VCaP (cell line): ENCODE measurements around the gene TEX26.
A peak's percentile ranks its signal among the peaks of the same experiment; 100 is the strongest.

Experiments
- H3K27ac ChIP-seq: fragments of 450-650 bp; 2 replicates; pipeline ENCODE4 v1.5.1; 2017
- TF ChIP-seq, protein P1 (sequence below): fragments of 450-650 bp; conservative IDR thresholded peaks from 2 replicates; pipeline ENCODE4 v1.5.1; 2017; ENCODE audit warnings: mild to moderate bottlenecking, moderate library complexity

TEX26 gene

DNA sequence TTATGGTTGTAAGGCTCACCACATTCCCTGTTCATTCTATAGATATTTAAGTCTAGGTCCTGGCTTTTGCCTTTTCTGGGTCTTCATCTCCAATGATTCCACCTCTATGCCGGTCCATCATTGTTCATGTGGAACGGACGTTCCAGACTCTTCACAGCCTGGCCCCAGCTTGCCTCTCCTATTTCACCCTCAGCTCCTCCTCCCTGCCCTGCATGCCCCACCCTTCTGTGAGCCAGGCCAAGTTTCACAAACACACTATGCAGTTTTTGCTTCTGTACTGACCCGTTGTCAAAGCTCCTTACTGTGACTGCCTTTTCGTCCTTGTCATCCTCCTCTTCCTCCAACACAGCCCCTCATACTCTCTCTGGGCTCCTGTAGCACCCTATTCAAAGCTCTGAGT lies 31.3 kb downstream of the TEX26 start:
- H3K27ac ChIP-seq: no peak overlapping the region
- TF ChIP-seq, protein P1, sequence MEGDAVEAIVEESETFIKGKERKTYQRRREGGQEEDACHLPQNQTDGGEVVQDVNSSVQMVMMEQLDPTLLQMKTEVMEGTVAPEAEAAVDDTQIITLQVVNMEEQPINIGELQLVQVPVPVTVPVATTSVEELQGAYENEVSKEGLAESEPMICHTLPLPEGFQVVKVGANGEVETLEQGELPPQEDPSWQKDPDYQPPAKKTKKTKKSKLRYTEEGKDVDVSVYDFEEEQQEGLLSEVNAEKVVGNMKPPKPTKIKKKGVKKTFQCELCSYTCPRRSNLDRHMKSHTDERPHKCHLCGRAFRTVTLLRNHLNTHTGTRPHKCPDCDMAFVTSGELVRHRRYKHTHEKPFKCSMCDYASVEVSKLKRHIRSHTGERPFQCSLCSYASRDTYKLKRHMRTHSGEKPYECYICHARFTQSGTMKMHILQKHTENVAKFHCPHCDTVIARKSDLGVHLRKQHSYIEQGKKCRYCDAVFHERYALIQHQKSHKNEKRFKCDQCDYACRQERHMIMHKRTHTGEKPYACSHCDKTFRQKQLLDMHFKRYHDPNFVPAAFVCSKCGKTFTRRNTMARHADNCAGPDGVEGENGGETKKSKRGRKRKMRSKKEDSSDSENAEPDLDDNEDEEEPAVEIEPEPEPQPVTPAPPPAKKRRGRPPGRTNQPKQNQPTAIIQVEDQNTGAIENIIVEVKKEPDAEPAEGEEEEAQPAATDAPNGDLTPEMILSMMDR: no peak

DNA sequence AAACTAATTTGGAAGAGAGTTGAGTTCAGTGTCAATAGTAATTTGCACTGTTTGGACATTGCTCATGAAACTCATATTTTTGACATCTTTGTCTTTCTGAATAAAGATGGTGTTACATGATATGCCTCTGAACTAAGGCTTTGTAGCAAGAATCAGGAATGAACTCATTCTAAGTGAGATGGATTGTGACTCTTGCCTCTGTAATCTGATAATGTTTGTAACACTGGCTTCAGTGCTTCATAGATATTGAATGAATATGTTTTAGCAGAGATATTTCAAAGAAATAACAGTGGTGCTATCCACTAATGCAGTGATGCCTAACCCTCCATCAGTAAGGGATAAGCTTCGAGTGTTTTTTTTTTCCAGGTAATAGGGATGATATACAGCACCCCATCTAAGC lies 32.9 kb downstream of the TEX26 start:
- no peak overlapping the region for H3K27ac ChIP-seq
- TF ChIP-seq, protein P1: no peak

DNA sequence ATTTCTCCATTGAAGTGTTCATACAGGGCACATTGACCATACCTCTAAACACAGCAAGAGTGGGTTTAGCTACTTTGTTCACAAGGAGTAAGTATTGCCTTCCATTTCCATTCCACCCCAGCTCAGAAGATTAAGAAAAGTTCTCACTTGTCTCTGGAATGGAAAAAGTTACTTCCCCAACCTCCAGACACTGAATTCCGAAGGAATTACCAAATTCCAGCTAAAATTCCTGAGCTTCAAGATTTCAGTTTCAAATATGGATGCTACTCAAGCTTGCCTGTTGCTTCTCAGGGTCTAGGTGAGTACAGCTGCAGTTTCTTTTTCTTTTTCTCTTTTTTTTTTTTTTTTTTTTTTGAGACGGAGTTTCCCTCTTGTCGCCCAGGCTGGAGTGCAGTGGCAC lies 33.6 kb downstream of the TEX26 start:
- TF ChIP-seq, protein P1: no peak
- H3K27ac ChIP-seq: no peak overlapping the region

DNA sequence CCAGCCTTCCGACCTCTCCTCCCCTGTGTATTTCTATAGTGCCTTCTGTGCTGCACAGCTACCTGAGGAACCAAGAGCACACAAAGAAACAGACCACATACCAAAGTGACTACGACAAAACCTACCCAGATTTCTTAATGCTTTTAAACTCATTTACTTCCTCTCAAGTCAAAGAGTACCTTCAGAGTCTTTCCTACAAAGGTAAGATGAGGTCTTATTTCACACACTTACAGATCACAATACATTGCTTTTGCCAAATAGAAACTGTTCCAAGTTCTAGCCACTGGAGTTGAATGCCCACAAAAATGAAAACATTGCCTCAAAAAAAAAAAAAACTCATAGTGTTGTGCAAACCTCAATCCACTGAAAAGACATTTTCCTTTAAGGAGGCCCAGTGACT lies 36.4 kb downstream of the TEX26 start:
- H3K27ac ChIP-seq: no peak overlapping the region
- TF ChIP-seq, protein P1: no peak

DNA sequence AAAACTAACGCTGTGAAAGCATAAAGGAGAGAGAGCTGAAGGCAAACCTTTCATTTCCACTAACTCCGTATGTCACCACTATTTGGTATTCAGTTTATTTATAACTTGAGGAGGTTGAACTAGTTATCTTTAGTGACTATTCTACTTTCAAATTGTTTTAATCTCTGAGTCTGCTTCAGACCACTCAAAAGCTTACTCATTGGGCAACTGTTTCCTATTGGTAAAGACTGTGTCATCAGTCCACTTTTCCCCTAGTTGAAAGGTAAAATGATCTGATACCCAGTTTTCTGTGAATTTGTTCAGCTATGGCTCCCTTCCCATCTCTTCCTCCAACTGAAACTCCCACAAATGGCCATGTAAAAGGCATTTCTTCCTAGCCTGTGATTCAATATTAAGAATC lies 39.1 kb downstream of the TEX26 start:
- TF ChIP-seq, protein P1: no peak
- peak overlapping the region; percentile 70; the same call in 1 of the 2 replicates for H3K27ac ChIP-seq

DNA sequence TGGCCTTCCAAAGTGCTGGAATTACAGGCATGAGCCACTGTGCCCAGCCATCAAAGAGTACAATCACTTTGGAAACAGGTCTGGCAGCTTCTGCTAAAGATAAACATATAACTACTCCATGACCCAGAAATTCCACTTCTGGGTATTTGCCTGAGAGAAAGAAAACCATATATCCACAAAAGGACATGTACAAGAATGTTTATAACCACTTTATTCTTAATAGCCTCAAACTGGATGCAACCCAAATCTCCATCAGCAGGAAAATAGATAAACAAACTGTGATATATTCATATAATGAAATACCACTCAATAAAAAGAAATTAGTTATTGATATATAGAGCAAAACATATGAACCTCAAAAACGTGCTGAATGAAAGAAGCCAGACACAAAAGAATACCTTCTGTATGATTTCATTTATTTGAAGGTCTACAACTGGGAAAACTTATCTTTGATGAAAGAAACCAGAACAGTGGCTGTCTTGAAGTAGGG lies 40.5 kb downstream of the TEX26 start:
- TF ChIP-seq, protein P1: no peak
- H3K27ac ChIP-seq: peak overlapping the region; percentile 70

DNA sequence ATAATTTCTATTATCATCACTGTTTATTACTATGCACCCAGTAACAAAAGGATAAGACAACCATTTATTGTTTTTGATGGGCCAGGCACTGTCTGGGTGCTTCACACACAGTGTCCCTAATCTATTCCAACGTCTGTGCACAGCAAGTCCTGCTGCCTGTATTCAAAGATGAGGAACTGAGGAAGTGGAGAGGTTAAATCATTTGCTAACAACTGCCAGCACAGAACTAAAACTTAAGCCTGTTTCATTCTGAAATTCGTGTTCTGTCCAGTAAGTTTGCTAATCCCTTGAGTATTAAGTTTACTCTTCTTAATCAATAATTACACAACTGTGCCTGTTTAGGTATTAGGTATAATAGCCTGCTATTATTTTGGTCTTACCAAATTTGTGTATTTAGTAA lies 41.9 kb downstream of the TEX26 start:
- TF ChIP-seq, protein P1: no peak
- no peak overlapping the region for H3K27ac ChIP-seq
